ENCODE measurements around the gene TMEM117. TPM values are rescaled to one million over a fixed set of nuclear protein-coding genes. Genes with fewer than 3 reads are reported as not detected.

TMEM117 gene
- total RNA-seq, 1 donor from 2014 or later = 0.43 TPM

- intact Hi-C loops (cut with DNase I) = no loop called here
- Histone ChIP-seq H3K4me3 (no peak overlapping the region), H3K4me1 (no peaks in the 10 kb centered on the region), H3K9me3 (no peaks in the 10 kb centered on the region), H3K27ac (no peak overlapping the region), H3K27me3 (no peaks in the 10 kb centered on the region), H3K36me3 (no peaks in the 10 kb centered on the region)
- TF ChIP-seq CTCF (IDR thresholded peaks at IDR 0.05) = no peak
- DNase-seq (ENCODE audit: low spot score in 2 of 2) = no peak
Observed at GRCh38 chr12:43969882-43970281, 134.0 kb downstream of the TMEM117 start.

GRCh38 chr12:43973385-43973784 is 137.5 kb downstream of the TMEM117 start:
- H3K27ac ChIP-seq = no peak overlapping the region
- H3K36me3 ChIP-seq = no peaks in the 10 kb centered on the region
- no peak overlapping the region for H3K4me3 ChIP-seq
- no peak for TF ChIP-seq CTCF (IDR thresholded peaks at IDR 0.05)
- no peaks in the 10 kb centered on the region for H3K9me3 ChIP-seq
- no peaks in the 10 kb centered on the region for H3K4me1 ChIP-seq
- DNase-seq (ENCODE audit: low spot score in 2 of 2) = no peak
- no peaks in the 10 kb centered on the region for H3K27me3 ChIP-seq
- intact Hi-C loops (cut with DNase I) = no loop called here

GRCh38 chr12:43973993-43974392 is 138.1 kb downstream of the TMEM117 start:
- TF ChIP-seq CTCF (IDR thresholded peaks at IDR 0.05) = no peak
- no peaks in the 10 kb centered on the region for H3K27me3 ChIP-seq
- no peaks in the 10 kb centered on the region for H3K36me3 ChIP-seq
- H3K27ac ChIP-seq = no peak overlapping the region
- no peak for DNase-seq (ENCODE audit: low spot score in 2 of 2)
- no peaks in the 10 kb centered on the region for H3K4me1 ChIP-seq
- no peaks in the 10 kb centered on the region for H3K9me3 ChIP-seq
- H3K4me3 ChIP-seq = no peak overlapping the region
- intact Hi-C loops (cut with DNase I) = no loop called here

- DNase-seq (ENCODE audit: low spot score in 2 of 2) = no peak
- intact Hi-C loops (cut with DNase I) = no loop called here
- Histone ChIP-seq H3K4me1 (no peaks in the 10 kb centered on the region), H3K9me3 (no peaks in the 10 kb centered on the region), H3K27ac (no peak overlapping the region), H3K27me3 (no peaks in the 10 kb centered on the region), H3K36me3 (no peaks in the 10 kb centered on the region), H3K4me3 (no peak overlapping the region)
- no peak for TF ChIP-seq CTCF (IDR thresholded peaks at IDR 0.05)
Observed at GRCh38 chr12:43976027-43976426, 140.1 kb downstream of the TMEM117 start.

GRCh38 chr12:43978556-43978955 is 142.7 kb downstream of the TMEM117 start:
- Histone ChIP-seq H3K4me3 (no peak overlapping the region), H3K9me3 (no peaks in the 10 kb centered on the region), H3K27ac (no peak overlapping the region), H3K4me1 (no peaks in the 10 kb centered on the region), H3K36me3 (no peaks in the 10 kb centered on the region), H3K27me3 (no peaks in the 10 kb centered on the region)
- DNase-seq (ENCODE audit: low spot score in 2 of 2) = no peak
- TF ChIP-seq CTCF (IDR thresholded peaks at IDR 0.05) = no peak
- intact Hi-C loops (cut with DNase I) = no loop called here

- no peak for DNase-seq (ENCODE audit: low spot score in 2 of 2)
- no peak for TF ChIP-seq CTCF (IDR thresholded peaks at IDR 0.05)
- H3K9me3 ChIP-seq = no peaks in the 10 kb centered on the region
- no peaks in the 10 kb centered on the region for H3K27me3 ChIP-seq
- no peak overlapping the region for H3K27ac ChIP-seq
- no peaks in the 10 kb centered on the region for H3K36me3 ChIP-seq
- H3K4me1 ChIP-seq = no peaks in the 10 kb centered on the region
- no peak overlapping the region for H3K4me3 ChIP-seq
- intact Hi-C loops (cut with DNase I) = no loop called here
Observed at GRCh38 chr12:43979450-43979849, 143.6 kb downstream of the TMEM117 start.

Measured in ascending aorta (tissue), 2 donors.